Glomerular visceral epithelial cell (primary cell): ENCODE results near the gene CPSF4.
"Not testable (repeated sequence)": the region's sequence is repeated elsewhere in the genome, so short reads cannot be mapped to it uniquely, and the experiment has no call there.

Experiments
- DNase-seq: peaks from one replicate; pipeline ENCODE4 v3.0.0-alpha.2; 2016; ENCODE audit errors: extremely low spot score

CPSF4 gene

DNA sequence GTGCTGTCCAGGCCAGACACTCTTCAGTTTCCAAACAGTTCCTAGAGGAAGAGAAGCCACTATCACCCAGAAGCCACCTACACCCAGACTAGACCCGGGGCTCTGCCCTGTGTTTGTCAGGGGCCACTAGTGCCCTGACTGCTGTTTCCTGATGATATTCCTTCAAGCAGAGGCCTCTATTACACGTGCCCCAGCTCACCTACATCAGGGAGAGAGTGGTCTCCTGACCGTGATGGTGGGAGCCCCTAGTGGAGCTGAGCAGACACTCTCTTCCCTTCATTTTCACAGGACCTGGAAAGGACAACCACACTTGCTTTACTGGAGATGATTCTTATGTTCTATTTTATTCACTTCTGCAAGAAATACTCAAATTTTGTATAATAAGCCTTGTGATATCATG, 52.1 kb downstream of the CPSF4 start:
- no peak for DNase-seq

GRCh38 chr7:99493823-99494222, 55.1 kb downstream of the CPSF4 start:
- DNase-seq = no peak

DNA sequence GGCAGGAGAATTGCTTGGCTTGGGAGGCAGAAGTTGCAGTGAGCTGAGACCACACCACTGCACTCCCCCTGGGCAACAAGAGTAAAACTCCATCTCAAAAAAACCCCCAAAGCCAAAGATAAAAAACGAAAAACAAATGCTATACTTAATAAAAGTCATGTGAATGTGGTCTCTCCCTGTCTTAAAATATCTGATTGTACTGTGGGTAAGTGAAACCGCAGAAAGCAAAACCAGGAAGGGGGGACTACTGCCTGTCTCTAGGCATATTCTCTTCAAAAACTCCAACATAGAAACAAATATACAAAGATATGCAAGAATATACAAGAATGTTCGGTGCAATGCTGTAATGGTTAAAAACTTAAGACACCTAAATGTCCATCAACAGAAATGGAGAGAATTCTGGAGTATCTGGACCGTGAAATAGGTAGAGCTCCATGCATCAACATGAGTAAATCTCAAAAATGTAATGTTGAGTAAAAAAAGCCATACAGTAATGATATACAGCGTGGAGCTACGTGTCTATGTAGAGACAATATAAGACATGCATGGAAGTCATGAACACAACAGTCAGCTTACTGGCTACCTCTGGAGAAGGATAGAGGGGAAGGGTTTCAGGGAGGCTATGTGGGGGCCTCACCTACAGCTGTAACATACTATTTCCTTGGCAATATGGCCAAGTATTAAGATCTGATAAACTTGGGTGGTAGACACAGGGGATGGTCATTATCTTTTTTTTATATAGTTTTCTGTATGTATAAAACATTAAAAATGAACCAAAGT, 59.2 kb downstream of the CPSF4 start:
- no peak for DNase-seq

GRCh38 chr7:99498546-99498944, 59.8 kb downstream of the CPSF4 start:
- DNase-seq = no peak

- DNase-seq = no peak
These were observed 60.6 kb downstream of the CPSF4 start for GRCh38 chr7:99499371-99499720.

GRCh38 chr7:99499721-99500636, 61.2 kb downstream of the CPSF4 start, which contains the start of gene ZNF394:
Gene ZNF394, minus strand, starts transcription at chr7:99500281. Its CDS starts 188 bp downstream, at chr7:99500093.
- peak; percentile 86 for DNase-seq

GRCh38 chr7:99500637-99501009, 61.9 kb downstream of the CPSF4 start:
- DNase-seq = no peak

DNA sequence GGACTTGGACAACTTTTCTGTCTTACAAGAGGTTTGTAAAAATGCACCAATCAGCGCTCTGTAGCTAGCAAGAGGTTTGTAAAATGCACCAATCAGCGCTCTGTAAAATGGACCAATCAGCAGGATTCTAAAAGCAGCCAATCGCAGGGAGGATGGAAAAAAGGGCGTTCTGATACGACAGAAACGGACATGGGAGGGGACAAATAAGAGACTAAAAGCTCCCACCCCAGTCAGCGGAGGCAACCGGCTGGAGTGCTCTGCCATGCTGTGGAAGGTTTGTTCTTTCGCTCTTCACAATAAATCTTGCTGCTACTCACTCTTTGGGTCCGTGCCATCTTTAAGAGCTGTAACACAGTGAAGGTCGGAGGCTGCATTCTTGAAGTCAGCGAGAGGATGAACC, 62.5 kb downstream of the CPSF4 start:
- not testable (repeated sequence) for DNase-seq

- DNase-seq = no peak
These were observed 65.5 kb downstream of the CPSF4 start for GRCh38 chr7:99504281-99504602.

GRCh38 chr7:99504603-99505323, 66.0 kb downstream of the CPSF4 start, which contains the start of gene ZKSCAN5:
Gene ZKSCAN5, plus strand, starts transcription at chr7:99504662. Its CDS starts 1,383 bp downstream, at chr7:99506045.
- DNase-seq = peak; percentile 96

DNA sequence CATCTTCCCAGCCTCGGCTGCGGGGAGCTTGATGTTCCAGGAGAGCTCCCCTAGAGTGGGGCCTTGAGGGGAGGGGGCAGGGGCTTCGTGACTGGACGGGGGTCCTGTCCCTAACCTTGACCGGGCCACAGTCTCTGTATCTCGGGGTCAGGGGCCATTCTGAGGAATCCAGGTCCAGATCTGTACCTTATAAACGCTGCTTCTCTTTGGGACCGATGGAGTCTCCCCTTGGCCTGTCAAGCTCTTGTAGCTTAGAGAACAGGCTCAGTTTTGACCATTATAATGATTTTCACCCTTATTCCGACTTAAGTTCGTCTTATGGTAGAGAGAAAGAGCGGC, 66.5 kb downstream of the CPSF4 start:
- DNase-seq = peak; percentile 11
